GM12891 (cell line): ENCODE data around the gene ABHD1.

Experiments
- POLR2A ChIP-seq: IDR thresholded peaks from 2 replicates; pipeline ENCODE4 v1.6.1; 2011; ENCODE audit warnings: low read depth, low read length, control low read depth
- POLR2AphosphoS5 ChIP-seq: IDR thresholded peaks from 2 replicates; pipeline ENCODE4 v1.6.1; 2011; ENCODE audit warnings: low read depth, low read length, control low read depth
- POU2F2 ChIP-seq: IDR thresholded peaks from 2 replicates; pipeline ENCODE4 v1.6.1; 2011; ENCODE audit warnings: low read depth, mild to moderate bottlenecking, control low read depth, low read length, moderate library complexity
- SPI1 ChIP-seq: IDR thresholded peaks from 2 replicates; pipeline ENCODE4 v1.6.1; 2011; ENCODE audit warnings: low read depth, low read length, control low read depth
- TAF1 ChIP-seq: IDR thresholded peaks from 2 replicates; pipeline ENCODE4 v1.6.1; 2011; ENCODE audit warnings: low read depth, low read length, control low read depth

DNA sequence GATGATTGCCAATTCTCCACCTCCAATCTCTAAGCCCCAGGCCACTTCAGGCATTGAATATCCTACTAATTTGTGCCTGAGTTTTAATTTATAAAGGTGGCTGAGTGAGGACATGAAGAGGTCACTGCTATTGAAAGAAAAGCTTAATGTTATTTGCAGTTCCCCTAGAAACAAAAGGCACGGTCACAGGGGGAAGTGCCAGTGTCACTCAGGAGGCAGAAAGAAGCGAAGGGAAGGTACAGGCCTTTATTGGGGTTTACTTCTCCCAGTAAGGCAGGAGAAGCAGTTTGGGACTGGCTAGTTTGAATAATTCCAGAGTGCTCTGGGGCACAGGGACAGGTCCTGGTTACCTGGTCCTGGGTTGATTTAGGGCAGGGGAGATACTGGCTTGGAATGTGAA, 1.7 kb upstream of the ABHD1 start:
- TF ChIP-seq POLR2A (no peak), SPI1 (no peak), POLR2AphosphoS5 (no peak), TAF1 (no peak), POU2F2 (no peak)
